Transverse colon (tissue), 4 donors: ENCODE data around the gene SPATA31A7. TPM values are rescaled to one million over a fixed set of nuclear protein-coding genes. Genes with fewer than 3 reads are reported as not detected.
"Not testable (repeated sequence)": the region's sequence is repeated elsewhere in the genome, so short reads cannot be mapped to it uniquely, and the experiment has no call there.

Experiments used
- DNase-seq: peaks from one replicate; pipeline ENCODE4 v3.0.0-alpha.2; 2019
- H3K27ac ChIP-seq, 4 donors: fragments of 200-600 bp; sonication (generic); 2 replicates each; pipeline ENCODE4 v1.5.1; 2016 to 2018; ENCODE audit warnings: inconsistent platforms in 4 of 4
- H3K27me3 ChIP-seq: fragments of 200-600 bp; sonication (generic); 2 replicates; pipeline ENCODE4 v1.5.1; 2017; ENCODE audit warnings: inconsistent platforms
- H3K36me3 ChIP-seq, 4 donors: fragments of 200-600 bp; sonication (generic); 2 replicates each; pipeline ENCODE4 v1.5.1; 2017 to 2019; ENCODE audit warnings: inconsistent platforms in 4 of 4
- H3K4me1 ChIP-seq, 4 donors: fragments of 200-600 bp; sonication (generic); 2 replicates each; pipeline ENCODE4 v1.5.1; 2017 to 2020; ENCODE audit warnings: inconsistent platforms in 4 of 4
- H3K4me3 ChIP-seq, 4 donors: fragments of 200-600 bp; sonication (generic); 1 replicate in 1 of 4; 2 replicates in 3 of 4; pipeline versions ENCODE4 v1.5.1 to v1.6.1; 2017 to 2019; ENCODE audit warnings: inconsistent platforms in 4 of 4
- H3K9me3 ChIP-seq, 2 donors: fragments of 200-600 bp; sonication (generic); 2 replicates each; pipeline ENCODE4 v1.5.1; 2017 to 2019; ENCODE audit warnings: inconsistent platforms in 2 of 2
- WGBS, 2 donors: methylation state at CpG; one replicate each; pipeline ENCODE4 v1.1.5; 2018; ENCODE audit warnings: low coverage in 1 of 2; 5-methylcytosine and 5-hydroxymethylcytosine counted together
- in situ Hi-C, 4 donors: fragments of 200-750 bp; cut with MboI; loops; one replicate each; pipeline versions ENCODE4 v1.15.0 to v1.15.1; 2017; ENCODE audit warnings: low sequenced_read_pairs in 3 of 4, low pct_ligation_motif_present in 1 of 4, low pct_unique_long_range_greater_than_20kb in 1 of 4
- intact Hi-C: fragments of 100-400 bp; cut with DNase I; formaldehyde crosslinking; loops from one replicate; pipeline ENCODE4 v1.15.1; 2023; ENCODE audit warnings: low total_unique reads
- small RNA-seq, 4 donors: library from RNA; depleted of rRNA; stranded (forward); fragments of <200 nt; gene quantifications; one replicate each; pipeline ENCODE3, GENCODE V24; 2016
- total RNA-seq, 4 donors: library from RNA; depleted of rRNA; stranded (reverse); fragments of >200 nt; gene quantifications; one replicate each; pipeline ENCODE4 v1.1.0, GENCODE V29; 2016

The SPATA31A7 gene
- not detected for total RNA-seq

DNA sequence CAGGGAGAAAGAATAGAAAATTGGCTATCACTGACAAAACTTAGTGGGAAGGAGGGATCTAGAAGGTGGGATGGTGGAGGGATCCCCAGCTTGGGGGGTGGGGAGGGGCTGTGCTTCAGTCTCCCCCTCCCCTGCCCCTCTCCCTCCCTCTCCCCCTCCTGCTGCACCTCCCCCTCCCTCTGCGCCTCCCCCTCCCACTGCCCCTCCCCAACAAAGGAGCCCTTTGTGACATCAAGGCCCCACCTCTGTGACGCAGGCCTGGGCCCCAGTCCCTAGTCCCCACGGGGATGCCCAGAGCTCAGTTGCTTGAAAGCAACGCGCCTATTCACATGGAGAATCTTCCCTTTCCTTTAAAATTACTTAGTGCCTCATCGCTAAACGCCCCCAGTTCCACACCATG, at the start of gene SPATA31A7:
TSS of gene SPATA31A7 (plus strand) at position 301 of the 400 bp plus-strand sequence. CDS start at position 330, 29 bp downstream.
- DNase-seq, H3K4me3 ChIP-seq, H3K27ac ChIP-seq, H3K27me3 ChIP-seq, H3K9me3 ChIP-seq, H3K4me1 ChIP-seq, intact Hi-C loops, in situ Hi-C loops, H3K36me3 ChIP-seq: not testable (repeated sequence)
- no CpG with 5 or more reads among the region's 7 CpGs for WGBS, 2 donors

DNA sequence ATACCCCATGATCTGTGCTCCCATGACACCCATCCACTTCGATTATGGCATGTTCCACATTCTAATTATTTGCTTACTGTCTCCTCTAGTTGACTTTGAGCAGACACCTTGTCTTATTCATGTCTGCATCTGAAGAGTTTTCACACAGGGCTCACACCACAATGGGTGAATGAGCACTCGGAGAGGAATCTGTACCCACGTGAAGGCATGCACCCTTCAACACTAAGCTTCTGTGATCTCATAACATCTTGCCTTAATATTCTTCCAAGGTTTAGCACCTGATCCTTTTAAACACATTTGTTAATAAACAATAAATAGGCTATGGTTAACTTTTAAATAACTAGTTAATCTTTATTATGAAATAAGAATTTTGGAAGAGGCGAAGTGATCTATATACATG, 36.6 kb downstream of the SPATA31A7 start:
- intact Hi-C loops, H3K4me3 ChIP-seq: not testable (repeated sequence)

More for the DNA sequence above, 36.6 kb downstream of the SPATA31A7 start:
- in situ Hi-C loops, H3K36me3 ChIP-seq, H3K9me3 ChIP-seq, H3K27me3 ChIP-seq, H3K4me1 ChIP-seq, DNase-seq, H3K27ac ChIP-seq: not testable (repeated sequence)
- 100% methylated on average over 1 of the region's 4 CpGs; no CpG with 5 or more reads in 1 of the 2 donors for WGBS, 2 donors

Small RNA genes lying within 50 kb of the gene (small RNA-seq; reads per million reads assigned to genes)
- 0 reads per million in 4 donors for gene BX005040.2
